Glomerular visceral epithelial cell (primary cell): ENCODE data around the gene GALNT15.

Experiments
- DNase-seq: peaks from one replicate; pipeline ENCODE4 v3.0.0-alpha.2; 2016; ENCODE audit errors: extremely low spot score

The GALNT15 gene, protein sequence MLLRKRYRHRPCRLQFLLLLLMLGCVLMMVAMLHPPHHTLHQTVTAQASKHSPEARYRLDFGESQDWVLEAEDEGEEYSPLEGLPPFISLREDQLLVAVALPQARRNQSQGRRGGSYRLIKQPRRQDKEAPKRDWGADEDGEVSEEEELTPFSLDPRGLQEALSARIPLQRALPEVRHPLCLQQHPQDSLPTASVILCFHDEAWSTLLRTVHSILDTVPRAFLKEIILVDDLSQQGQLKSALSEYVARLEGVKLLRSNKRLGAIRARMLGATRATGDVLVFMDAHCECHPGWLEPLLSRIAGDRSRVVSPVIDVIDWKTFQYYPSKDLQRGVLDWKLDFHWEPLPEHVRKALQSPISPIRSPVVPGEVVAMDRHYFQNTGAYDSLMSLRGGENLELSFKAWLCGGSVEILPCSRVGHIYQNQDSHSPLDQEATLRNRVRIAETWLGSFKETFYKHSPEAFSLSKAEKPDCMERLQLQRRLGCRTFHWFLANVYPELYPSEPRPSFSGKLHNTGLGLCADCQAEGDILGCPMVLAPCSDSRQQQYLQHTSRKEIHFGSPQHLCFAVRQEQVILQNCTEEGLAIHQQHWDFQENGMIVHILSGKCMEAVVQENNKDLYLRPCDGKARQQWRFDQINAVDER

GRCh38 chr3:16174389-16174788 is at the start of gene GALNT15:
Gene GALNT15, plus strand, starts transcription at chr3:16174680. Its CDS starts 472 bp downstream, at chr3:16175152.
- peak; percentile 82 for DNase-seq

GRCh38 chr3:16126634-16127033 is 47.8 kb upstream of the GALNT15 start:
- DNase-seq: no peak

GRCh38 chr3:16127249-16127648 is 47.2 kb upstream of the GALNT15 start:
- DNase-seq: no peak

DNA sequence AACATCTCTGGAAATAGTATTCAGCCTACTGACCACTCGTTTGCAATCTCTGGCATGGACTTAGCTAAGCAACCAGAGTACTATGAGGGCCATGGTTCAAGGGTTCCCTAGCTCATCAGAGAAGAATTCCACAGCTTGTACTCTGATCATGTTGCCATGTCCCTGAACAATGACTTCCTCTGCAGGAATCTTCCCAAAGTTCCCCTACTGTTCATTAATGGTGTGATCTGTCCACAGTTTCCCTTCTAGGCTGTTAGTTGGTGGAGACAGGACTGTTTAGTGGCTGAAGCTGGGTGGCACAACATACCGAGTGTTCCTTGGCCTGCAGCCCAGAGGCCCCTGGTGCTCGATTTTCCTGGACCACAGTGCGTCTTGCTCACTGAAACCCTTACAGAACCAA is 44.4 kb upstream of the GALNT15 start:
- peak; percentile 90 for DNase-seq

DNA sequence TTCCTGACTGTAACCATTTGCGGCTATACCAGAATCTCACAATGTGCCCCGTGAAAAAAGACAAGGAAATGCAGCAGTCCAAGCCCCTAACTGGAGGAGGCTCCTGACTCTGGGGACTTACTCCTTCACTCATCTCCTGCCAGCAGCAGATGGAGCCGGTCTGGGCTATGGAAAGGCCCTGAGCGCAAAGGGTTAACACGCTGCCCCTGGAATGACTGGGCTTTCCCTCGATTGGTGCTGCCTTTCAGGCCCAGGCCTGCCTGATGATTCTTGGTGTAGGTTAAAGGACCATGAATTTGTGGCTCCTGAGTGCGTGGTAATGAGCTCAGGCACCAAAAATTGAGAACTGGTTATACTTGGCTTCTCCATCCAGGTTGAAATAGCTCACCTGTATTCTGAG is 42.3 kb upstream of the GALNT15 start:
- DNase-seq: no peak

GRCh38 chr3:16132928-16133327 is 41.6 kb upstream of the GALNT15 start:
- no peak for DNase-seq

GRCh38 chr3:16134173-16134928 is 40.1 kb upstream of the GALNT15 start:
- peak; percentile 66 for DNase-seq

GRCh38 chr3:16136055-16136454 is 38.4 kb upstream of the GALNT15 start:
- DNase-seq: no peak

DNA sequence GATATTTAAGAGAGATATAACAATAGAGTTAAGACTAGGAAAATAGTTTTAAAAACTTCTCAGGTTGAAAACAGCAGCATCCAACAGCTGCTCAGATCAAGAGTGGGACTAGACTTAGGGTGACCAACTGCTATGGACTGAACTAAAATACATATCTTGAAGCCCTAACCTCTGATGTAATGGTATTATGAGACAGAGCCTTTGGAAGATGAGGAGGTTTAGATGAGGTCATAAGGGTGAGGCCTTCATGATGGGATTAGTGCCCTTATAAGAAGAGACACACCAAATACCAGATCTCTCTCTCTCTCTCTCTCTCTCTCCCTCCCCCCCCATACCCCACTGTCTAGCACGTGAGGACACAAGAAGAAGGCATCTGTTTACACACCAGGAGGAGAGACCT is 37.4 kb upstream of the GALNT15 start:
- no peak for DNase-seq

DNA sequence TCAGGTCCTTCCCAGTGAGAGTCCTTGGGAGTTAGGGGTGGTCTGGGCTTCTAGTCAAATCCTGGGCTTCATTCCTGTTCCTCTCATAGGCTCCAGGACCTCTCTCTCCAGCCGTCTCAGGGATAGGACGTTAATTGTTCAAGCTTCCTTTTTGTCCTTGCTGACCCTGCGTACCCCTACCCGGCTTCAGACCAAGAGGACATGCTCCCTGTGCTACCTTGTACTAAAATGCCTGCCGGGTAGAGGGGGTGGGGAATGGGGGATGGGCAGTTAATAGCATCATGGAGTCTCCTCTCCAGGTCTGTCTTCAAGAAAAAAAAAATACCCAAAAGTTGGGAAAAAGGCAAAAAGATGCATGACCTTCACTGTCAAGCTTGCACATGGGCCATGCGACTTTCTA is 36.5 kb upstream of the GALNT15 start:
- DNase-seq: no peak

GRCh38 chr3:16140116-16140893 is 34.2 kb upstream of the GALNT15 start:
- DNase-seq: peak; percentile 68

GRCh38 chr3:16140894-16141285 is 33.6 kb upstream of the GALNT15 start:
- no peak for DNase-seq

DNA sequence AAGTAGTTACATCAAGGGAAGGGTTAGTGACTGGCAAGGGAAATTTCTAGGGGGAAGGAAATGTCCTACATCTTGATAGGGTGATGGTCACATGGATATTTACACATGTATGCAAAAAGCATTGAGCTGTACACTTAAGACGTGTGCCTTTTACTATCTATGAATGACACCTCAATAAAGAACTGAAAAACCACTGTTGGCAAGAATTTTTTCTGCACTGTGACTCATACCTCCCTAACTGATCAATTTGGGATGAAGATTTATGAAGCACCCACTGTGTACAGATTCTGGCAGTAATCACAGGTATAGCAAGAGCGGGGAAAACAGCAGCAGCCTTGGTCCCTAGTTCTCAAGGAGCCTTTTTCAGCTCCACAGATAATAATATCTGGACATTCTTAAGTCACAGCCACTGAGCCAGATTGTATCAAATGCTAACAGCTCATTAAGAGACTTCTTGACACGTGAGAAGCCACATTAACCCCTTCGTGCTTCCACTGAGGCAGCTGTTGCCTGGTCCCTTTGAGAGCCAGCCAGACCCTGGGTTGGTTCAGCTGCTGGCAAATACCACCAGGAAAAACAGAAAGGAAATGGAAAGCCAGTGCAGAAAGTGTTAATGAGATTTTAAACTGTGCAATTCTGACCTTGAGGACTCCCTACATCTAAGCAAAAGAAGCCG is 32.0 kb upstream of the GALNT15 start:
- DNase-seq: no peak

GRCh38 chr3:16143861-16144447 is 30.5 kb upstream of the GALNT15 start:
- peak; percentile 83 for DNase-seq

DNA sequence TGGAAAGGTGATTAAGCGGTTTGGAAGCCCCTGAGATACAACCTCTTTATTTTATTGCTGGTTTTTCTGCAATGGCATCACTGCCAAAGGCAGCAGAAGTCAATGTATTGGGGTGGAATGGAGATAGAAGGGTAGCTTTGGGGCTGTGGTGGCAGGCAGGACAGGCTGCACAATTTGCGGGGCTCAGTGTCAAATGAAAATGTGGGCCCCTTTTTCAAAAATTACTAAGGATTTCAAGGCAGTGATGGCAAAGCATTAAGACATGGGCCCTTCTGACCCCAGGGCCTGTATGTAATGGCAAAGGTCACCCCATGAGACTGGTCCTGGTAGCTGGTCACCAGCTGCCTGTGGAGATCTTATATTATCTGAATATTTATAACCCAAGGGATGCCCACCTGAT is 29.3 kb upstream of the GALNT15 start:
- DNase-seq: no peak

- DNase-seq: peak; percentile 23
Measured at GRCh38 chr3:16146015-16146730, 28.3 kb upstream of the GALNT15 start.

- peak; percentile 34 for DNase-seq
Measured at GRCh38 chr3:16147220-16147994, 27.1 kb upstream of the GALNT15 start.

DNA sequence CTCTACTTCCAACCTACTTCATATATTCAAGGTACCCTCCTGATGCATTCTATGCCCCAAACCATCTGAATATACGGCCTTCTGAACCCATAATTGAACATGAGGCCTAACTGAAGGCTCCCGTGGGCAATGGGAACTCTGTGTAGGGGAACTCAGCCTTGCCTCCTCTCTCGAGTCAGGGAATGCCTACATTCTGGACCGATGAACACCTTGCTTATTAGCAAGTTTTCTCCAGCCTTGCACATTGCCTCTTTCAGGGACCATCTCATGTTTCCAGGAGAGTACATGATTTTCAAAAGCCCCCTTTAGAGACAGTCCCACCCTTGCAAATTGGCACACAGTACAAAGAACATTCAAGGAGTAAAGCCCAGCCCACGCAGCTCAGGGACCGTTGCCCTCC is 26.3 kb upstream of the GALNT15 start:
- no peak for DNase-seq

DNA sequence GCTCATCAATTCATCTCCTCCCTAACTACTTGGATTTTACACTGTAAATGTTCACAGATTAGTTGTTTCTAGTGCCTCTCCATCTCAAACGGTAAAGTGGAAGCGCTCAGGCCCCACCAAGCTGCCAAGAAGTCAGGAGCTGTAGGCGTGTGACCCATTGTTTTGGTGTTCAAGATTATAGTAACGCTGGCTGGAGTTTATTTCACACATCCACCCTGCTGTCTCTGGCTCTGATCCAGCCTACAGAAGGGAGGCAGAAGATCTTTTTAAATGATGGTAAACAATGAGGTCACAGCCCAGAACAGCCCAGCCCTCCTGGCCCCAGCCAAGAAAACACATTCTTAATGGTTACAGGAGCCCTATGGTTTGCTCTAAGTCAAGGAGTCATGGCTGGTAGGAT is 25.7 kb upstream of the GALNT15 start:
- peak; percentile 38 for DNase-seq
